ENCODE measurements around the gene MIB2.

The MIB2 gene

GRCh38 chr1:1625824-1626206 is 10.5 kb downstream of the MIB2 start:
- Histone ChIP-seq H3K9ac (ENCODE audit: low read depth, low read length) (no peak overlapping the region), H3K36me3 (ENCODE audit: insufficient read depth, low read length) (no peaks in the 10 kb centered on the region), H4K20me1 (ENCODE audit: insufficient read depth, low read length) (no peaks in the 10 kb centered on the region; the same call in 1 of the 2 replicates), H3K27ac (ENCODE audit: low read length) (no peak overlapping the region), H3K4me3 (ENCODE audit: low read depth in 1 of 2, low read length in 2 of 2) (no peak overlapping the region), H3K4me2 (ENCODE audit: insufficient read depth, low read length) (no peak overlapping the region), H2AFZ (ENCODE audit: low read depth, low read length) (no peak overlapping the region), H3K4me1 (ENCODE audit: insufficient read depth, low read length) (peaks cover 11% of the 10 kb centered on the region), H3K27me3 (ENCODE audit: insufficient read depth, low read length, poor library complexity) (no peaks in the 10 kb centered on the region), H3K79me2 (ENCODE audit: insufficient read depth, low read length) (no peaks in the 10 kb centered on the region), H3K9me3 (ENCODE audit: insufficient read depth, low read length, severe bottlenecking) (no peaks in the 10 kb centered on the region)
- ATAC-seq (ENCODE audit: insufficient read depth, low read depth) (no peak), DNase-seq (no peak)
- no peak for TF ChIP-seq EZH2 (IDR thresholded peaks at IDR 0.05; ENCODE audit: borderline replicate concordance, low read depth, low read length, severe bottlenecking)
- no peak for TF ChIP-seq CTCF (IDR thresholded peaks at IDR 0.05; ENCODE audit: borderline replicate concordance, extremely low read depth, low read length, poor library complexity, severe bottlenecking)

GRCh38 chr1:1626207-1627141 is 11.2 kb downstream of the MIB2 start:
- H3K9ac ChIP-seq (ENCODE audit: low read depth, low read length): no peak overlapping the region
- H3K27me3 ChIP-seq (ENCODE audit: insufficient read depth, low read length, poor library complexity): no peaks in the 10 kb centered on the region
- no peaks in the 10 kb centered on the region for H3K79me2 ChIP-seq (ENCODE audit: insufficient read depth, low read length)
- no peaks in the 10 kb centered on the region for H3K9me3 ChIP-seq (ENCODE audit: insufficient read depth, low read length, severe bottlenecking)
- no peak for ATAC-seq (ENCODE audit: insufficient read depth, low read depth)
- no peaks in the 10 kb centered on the region; the same call in 1 of the 2 replicates for H4K20me1 ChIP-seq (ENCODE audit: insufficient read depth, low read length)
- H3K4me3 ChIP-seq (ENCODE audit: low read depth in 1 of 2, low read length in 2 of 2): no peak overlapping the region
- no peaks in the 10 kb centered on the region for H3K36me3 ChIP-seq (ENCODE audit: insufficient read depth, low read length)
- H3K4me1 ChIP-seq (ENCODE audit: insufficient read depth, low read length): peaks cover 15% of the 10 kb centered on the region
- H3K4me2 ChIP-seq (ENCODE audit: insufficient read depth, low read length): no peak overlapping the region
- no peak overlapping the region for H2AFZ ChIP-seq (ENCODE audit: low read depth, low read length)
- DNase-seq: no peak
- no peak overlapping the region for H3K27ac ChIP-seq (ENCODE audit: low read length)
- TF ChIP-seq EZH2 (IDR thresholded peaks at IDR 0.05; ENCODE audit: borderline replicate concordance, low read depth, low read length, severe bottlenecking) (no peak), CTCF (IDR thresholded peaks at IDR 0.05; ENCODE audit: borderline replicate concordance, extremely low read depth, low read length, poor library complexity, severe bottlenecking) (no peak)

- DNase-seq: no peak
- Histone ChIP-seq H3K4me1 (ENCODE audit: insufficient read depth, low read length) (peaks cover 15% of the 10 kb centered on the region), H3K27ac (ENCODE audit: low read length) (no peak overlapping the region), H3K9ac (ENCODE audit: low read depth, low read length) (no peak overlapping the region), H3K79me2 (ENCODE audit: insufficient read depth, low read length) (no peaks in the 10 kb centered on the region), H4K20me1 (ENCODE audit: insufficient read depth, low read length) (no peaks in the 10 kb centered on the region; the same call in 1 of the 2 replicates), H3K4me2 (ENCODE audit: insufficient read depth, low read length) (no peak overlapping the region), H3K4me3 (ENCODE audit: low read depth in 1 of 2, low read length in 2 of 2) (no peak overlapping the region), H3K27me3 (ENCODE audit: insufficient read depth, low read length, poor library complexity) (no peaks in the 10 kb centered on the region), H2AFZ (ENCODE audit: low read depth, low read length) (no peak overlapping the region), H3K36me3 (ENCODE audit: insufficient read depth, low read length) (no peaks in the 10 kb centered on the region), H3K9me3 (ENCODE audit: insufficient read depth, low read length, severe bottlenecking) (no peaks in the 10 kb centered on the region)
- no peak for TF ChIP-seq CTCF (IDR thresholded peaks at IDR 0.05; ENCODE audit: borderline replicate concordance, extremely low read depth, low read length, poor library complexity, severe bottlenecking)
- TF ChIP-seq EZH2 (IDR thresholded peaks at IDR 0.05; ENCODE audit: borderline replicate concordance, low read depth, low read length, severe bottlenecking): no peak
- ATAC-seq (ENCODE audit: insufficient read depth, low read depth): no peak
Measured at GRCh38 chr1:1627261-1627828, 12.0 kb downstream of the MIB2 start.

All from DND-41 (cell line).